ENCODE measurements around the gene FERMT1. TPM values are rescaled to one million over a fixed set of nuclear protein-coding genes. Genes with fewer than 3 reads are reported as not detected.

FERMT1 gene
- total RNA-seq, 2 experiments from 2014 or later = not detected

DNA sequence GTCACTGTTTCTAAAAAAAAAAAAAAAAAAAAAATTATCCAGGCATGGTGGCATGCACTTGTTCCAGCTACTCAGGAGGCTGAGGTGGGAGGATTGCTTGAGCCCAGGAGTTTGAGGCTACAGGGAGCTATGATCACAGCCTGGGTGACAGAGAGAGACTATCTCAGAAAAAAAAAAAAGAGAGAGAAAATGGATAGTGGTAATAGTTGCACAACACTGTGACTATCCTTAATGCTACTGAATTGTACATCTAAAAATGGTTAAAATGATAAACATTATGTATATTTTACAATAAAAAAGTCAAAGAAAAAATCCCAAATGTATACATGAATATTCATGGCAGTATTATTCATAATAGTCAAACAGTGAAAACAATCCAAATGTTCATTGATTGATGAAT, 23.0 kb downstream of the FERMT1 start:
- Histone ChIP-seq H3K27ac (ENCODE audit: low read depth, low read length, poor library complexity, severe bottlenecking) (no peak overlapping the region), H3K79me2 (ENCODE audit: insufficient read depth, low read depth, low read length) (no peaks in the 10 kb centered on the region), H3K4me3 (ENCODE audit: low read depth, low read length, poor library complexity, severe bottlenecking) (no peak overlapping the region), H3K4me2 (ENCODE audit: low read length) (no peak overlapping the region), H3K36me3 (ENCODE audit: insufficient read depth, low read length) (no peaks in the 10 kb centered on the region), H3K4me1 (ENCODE audit: insufficient read depth, low read length, poor library complexity, severe bottlenecking) (no peaks in the 10 kb centered on the region), H4K20me1 (ENCODE audit: insufficient read depth, low read length) (no peaks in the 10 kb centered on the region), H2AFZ (ENCODE audit: low read length) (no peak overlapping the region), H3K9me2 (ENCODE audit: insufficient read depth, low read length) (no peaks in the 10 kb centered on the region), H3K9me3 (ENCODE audit: low read length) (no peaks in the 10 kb centered on the region)
- POLR2A ChIA-PET = interaction anchor here (0.6 kb wide), 1 partner anchor 141 kb away, joined by 5 read pairs; no protein-coding TSS in a partner anchor
- CTCF ChIA-PET (ENCODE audit: unreplicated experiment) = no interaction called here
- intact Hi-C loops (cut with micrococcal nuclease; ENCODE audit: unreplicated experiment) = no loop called here
- TF ChIP-seq, protein P1, sequence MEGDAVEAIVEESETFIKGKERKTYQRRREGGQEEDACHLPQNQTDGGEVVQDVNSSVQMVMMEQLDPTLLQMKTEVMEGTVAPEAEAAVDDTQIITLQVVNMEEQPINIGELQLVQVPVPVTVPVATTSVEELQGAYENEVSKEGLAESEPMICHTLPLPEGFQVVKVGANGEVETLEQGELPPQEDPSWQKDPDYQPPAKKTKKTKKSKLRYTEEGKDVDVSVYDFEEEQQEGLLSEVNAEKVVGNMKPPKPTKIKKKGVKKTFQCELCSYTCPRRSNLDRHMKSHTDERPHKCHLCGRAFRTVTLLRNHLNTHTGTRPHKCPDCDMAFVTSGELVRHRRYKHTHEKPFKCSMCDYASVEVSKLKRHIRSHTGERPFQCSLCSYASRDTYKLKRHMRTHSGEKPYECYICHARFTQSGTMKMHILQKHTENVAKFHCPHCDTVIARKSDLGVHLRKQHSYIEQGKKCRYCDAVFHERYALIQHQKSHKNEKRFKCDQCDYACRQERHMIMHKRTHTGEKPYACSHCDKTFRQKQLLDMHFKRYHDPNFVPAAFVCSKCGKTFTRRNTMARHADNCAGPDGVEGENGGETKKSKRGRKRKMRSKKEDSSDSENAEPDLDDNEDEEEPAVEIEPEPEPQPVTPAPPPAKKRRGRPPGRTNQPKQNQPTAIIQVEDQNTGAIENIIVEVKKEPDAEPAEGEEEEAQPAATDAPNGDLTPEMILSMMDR (conservative IDR thresholded peaks at IDR 0.05; ENCODE audit: low read length) = no peak
- TF ChIP-seq EZH2phosphoT487 (IDR thresholded peaks at IDR 0.05; ENCODE audit: borderline replicate concordance, low read depth, low read length) = no peak
- no TSS peak for BruUV-seq (replicated peaks)
- no peak for DNase-seq (ENCODE audit: low spot score)

DNA sequence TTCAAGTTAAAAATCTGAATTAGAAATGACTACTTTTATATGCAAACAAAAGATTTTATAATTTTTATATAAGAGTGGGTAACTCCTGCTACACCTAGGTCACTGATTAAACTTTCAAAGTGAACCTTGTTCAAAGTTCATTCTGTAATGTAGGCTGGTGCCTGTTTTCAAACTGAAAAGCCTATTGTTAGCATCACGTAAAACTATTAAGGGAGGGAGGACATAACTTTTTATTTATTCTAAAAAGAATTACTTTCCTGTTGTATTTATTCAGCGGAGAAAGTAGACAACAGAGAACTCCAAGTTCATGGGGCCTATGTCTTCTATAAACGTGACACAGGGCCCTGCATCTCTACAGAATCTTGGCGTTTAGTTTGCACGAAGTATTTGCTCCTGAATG, 27.4 kb downstream of the FERMT1 start:
- H3K9me2 ChIP-seq (ENCODE audit: insufficient read depth, low read length) = no peaks in the 10 kb centered on the region
- DNase-seq (ENCODE audit: low spot score) = no peak
- H3K4me3 ChIP-seq (ENCODE audit: low read depth, low read length, poor library complexity, severe bottlenecking) = no peak overlapping the region
- no peak overlapping the region for H3K27ac ChIP-seq (ENCODE audit: low read depth, low read length, poor library complexity, severe bottlenecking)
- BruUV-seq (replicated peaks) = no TSS peak
- TF ChIP-seq, protein P1 (conservative IDR thresholded peaks at IDR 0.05; ENCODE audit: low read length) = no peak
- TF ChIP-seq EZH2phosphoT487 (IDR thresholded peaks at IDR 0.05; ENCODE audit: borderline replicate concordance, low read depth, low read length) = no peak
- H3K9me3 ChIP-seq (ENCODE audit: low read length) = no peaks in the 10 kb centered on the region
- intact Hi-C loops (cut with micrococcal nuclease; ENCODE audit: unreplicated experiment) = no loop called here
- no peak overlapping the region for H3K4me2 ChIP-seq (ENCODE audit: low read length)
- H2AFZ ChIP-seq (ENCODE audit: low read length) = no peak overlapping the region
- POLR2A ChIA-PET = interaction anchor here (0.5 kb wide), 1 partner anchor 618 kb away, joined by 3 read pairs; no protein-coding TSS in a partner anchor
- H3K79me2 ChIP-seq (ENCODE audit: insufficient read depth, low read depth, low read length) = no peaks in the 10 kb centered on the region
- CTCF ChIA-PET (ENCODE audit: unreplicated experiment) = no interaction called here
- no peaks in the 10 kb centered on the region for H4K20me1 ChIP-seq (ENCODE audit: insufficient read depth, low read length)
- no peaks in the 10 kb centered on the region for H3K36me3 ChIP-seq (ENCODE audit: insufficient read depth, low read length)
- H3K4me1 ChIP-seq (ENCODE audit: insufficient read depth, low read length, poor library complexity, severe bottlenecking) = no peaks in the 10 kb centered on the region

DNA sequence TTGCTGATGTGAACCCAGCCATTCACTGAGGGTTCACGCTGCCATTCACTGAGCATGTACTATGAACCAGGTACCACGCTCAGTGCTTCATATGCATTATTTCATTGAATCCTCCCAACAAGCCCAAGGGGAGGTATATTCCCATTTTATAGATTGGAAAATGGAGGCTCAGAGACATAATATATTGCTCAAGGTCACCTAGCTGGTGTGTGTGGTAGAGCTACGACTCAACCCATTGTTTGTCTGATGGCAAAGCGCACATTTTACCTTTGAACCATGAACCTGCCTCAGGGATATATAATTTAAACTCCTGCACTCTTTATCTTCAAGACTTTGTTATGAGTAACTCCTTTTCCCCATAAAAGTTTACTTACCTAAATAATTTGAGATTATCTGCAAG, 28.3 kb downstream of the FERMT1 start:
- intact Hi-C loops (cut with micrococcal nuclease; ENCODE audit: unreplicated experiment) = no loop called here
- Histone ChIP-seq H3K79me2 (ENCODE audit: insufficient read depth, low read depth, low read length) (no peaks in the 10 kb centered on the region), H3K4me3 (ENCODE audit: low read depth, low read length, poor library complexity, severe bottlenecking) (no peak overlapping the region), H2AFZ (ENCODE audit: low read length) (no peak overlapping the region), H4K20me1 (ENCODE audit: insufficient read depth, low read length) (no peaks in the 10 kb centered on the region), H3K4me1 (ENCODE audit: insufficient read depth, low read length, poor library complexity, severe bottlenecking) (no peaks in the 10 kb centered on the region), H3K36me3 (ENCODE audit: insufficient read depth, low read length) (no peaks in the 10 kb centered on the region), H3K4me2 (ENCODE audit: low read length) (no peak overlapping the region), H3K9me3 (ENCODE audit: low read length) (no peaks in the 10 kb centered on the region), H3K9me2 (ENCODE audit: insufficient read depth, low read length) (no peaks in the 10 kb centered on the region), H3K27ac (ENCODE audit: low read depth, low read length, poor library complexity, severe bottlenecking) (no peak overlapping the region)
- POLR2A ChIA-PET = no interaction called here
- TF ChIP-seq, protein P1 (conservative IDR thresholded peaks at IDR 0.05; ENCODE audit: low read length) = no peak
- TF ChIP-seq EZH2phosphoT487 (IDR thresholded peaks at IDR 0.05; ENCODE audit: borderline replicate concordance, low read depth, low read length) = no peak
- no peak for DNase-seq (ENCODE audit: low spot score)
- BruUV-seq (replicated peaks) = no TSS peak
- CTCF ChIA-PET (ENCODE audit: unreplicated experiment) = no interaction called here
